SK-N-SH treated with all-trans-retinoic acid at 6 μM for 48 hours (cell line): Measurements from ENCODE around the gene SH3PXD2B.

Experiments
- BACH2 ChIP-seq: fragments of 250-450 bp; sonication (Bioruptor Pico); IDR thresholded peaks from 2 replicates; pipeline ENCODE4 v1.9.0; 2021; ENCODE audit warnings: mild to moderate bottlenecking, borderline replicate concordance
- ISL1 ChIP-seq: fragments of 250-450 bp; sonication (Bioruptor Pico); IDR thresholded peaks from 2 replicates; pipeline ENCODE4 v2.1.2; 2022; ENCODE audit warnings: mild to moderate bottlenecking, moderate library complexity
- TF ChIP-seq, protein P1 (sequence below): fragments of 250-450 bp; sonication (Bioruptor Pico); IDR thresholded peaks from 2 replicates; pipeline ENCODE4 v1.8.0; 2020; ENCODE audit warnings: mild to moderate bottlenecking, moderate library complexity, borderline replicate concordance
- TF ChIP-seq, protein P2 (sequence below): fragments of 250-450 bp; sonication (Bioruptor Pico); IDR thresholded peaks from 2 replicates; pipeline ENCODE4 v1.5.1; 2021; ENCODE audit warnings: mild to moderate bottlenecking, moderate library complexity

DNA sequence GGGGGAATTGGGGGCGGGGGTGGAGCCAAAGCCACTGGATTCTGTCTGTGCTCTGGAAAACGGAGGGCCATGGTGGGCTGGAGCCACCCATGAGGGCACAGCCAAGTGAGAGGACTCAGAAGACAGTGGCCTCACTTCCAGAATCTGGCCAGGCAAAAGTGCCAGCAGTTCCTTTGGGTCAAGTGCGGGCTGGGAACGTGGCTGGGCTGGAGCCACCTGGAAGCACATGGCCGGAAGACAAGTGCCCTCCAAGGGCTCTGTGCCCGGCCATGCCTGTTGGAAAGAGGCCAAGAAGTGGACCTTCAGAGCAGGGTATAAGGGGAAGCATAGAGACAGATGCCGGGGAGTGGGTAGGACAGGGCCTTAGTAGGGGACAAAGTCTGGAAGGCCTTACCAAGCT, 11.7 kb upstream of the SH3PXD2B start:
- TF ChIP-seq, protein P1, sequence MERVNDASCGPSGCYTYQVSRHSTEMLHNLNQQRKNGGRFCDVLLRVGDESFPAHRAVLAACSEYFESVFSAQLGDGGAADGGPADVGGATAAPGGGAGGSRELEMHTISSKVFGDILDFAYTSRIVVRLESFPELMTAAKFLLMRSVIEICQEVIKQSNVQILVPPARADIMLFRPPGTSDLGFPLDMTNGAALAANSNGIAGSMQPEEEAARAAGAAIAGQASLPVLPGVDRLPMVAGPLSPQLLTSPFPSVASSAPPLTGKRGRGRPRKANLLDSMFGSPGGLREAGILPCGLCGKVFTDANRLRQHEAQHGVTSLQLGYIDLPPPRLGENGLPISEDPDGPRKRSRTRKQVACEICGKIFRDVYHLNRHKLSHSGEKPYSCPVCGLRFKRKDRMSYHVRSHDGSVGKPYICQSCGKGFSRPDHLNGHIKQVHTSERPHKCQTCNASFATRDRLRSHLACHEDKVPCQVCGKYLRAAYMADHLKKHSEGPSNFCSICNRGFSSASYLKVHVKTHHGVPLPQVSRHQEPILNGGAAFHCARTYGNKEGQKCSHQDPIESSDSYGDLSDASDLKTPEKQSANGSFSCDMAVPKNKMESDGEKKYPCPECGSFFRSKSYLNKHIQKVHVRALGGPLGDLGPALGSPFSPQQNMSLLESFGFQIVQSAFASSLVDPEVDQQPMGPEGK: no peak
- TF ChIP-seq, protein P2, sequence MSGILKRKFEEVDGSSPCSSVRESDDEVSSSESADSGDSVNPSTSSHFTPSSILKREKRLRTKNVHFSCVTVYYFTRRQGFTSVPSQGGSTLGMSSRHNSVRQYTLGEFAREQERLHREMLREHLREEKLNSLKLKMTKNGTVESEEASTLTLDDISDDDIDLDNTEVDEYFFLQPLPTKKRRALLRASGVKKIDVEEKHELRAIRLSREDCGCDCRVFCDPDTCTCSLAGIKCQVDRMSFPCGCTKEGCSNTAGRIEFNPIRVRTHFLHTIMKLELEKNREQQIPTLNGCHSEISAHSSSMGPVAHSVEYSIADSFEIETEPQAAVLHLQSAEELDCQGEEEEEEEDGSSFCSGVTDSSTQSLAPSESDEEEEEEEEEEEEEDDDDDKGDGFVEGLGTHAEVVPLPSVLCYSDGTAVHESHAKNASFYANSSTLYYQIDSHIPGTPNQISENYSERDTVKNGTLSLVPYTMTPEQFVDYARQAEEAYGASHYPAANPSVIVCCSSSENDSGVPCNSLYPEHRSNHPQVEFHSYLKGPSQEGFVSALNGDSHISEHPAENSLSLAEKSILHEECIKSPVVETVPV: no peak
- TF ChIP-seq ISL1: no peak
- TF ChIP-seq BACH2: no peak
